Psoas muscle (tissue), 8 donors: ENCODE results near the gene ZNF618. TPM values are rescaled to one million over a fixed set of nuclear protein-coding genes. Genes with fewer than 3 reads are reported as not detected.

Source experiments
- ATAC-seq, 4 donors: fragments of 200-7000 bp; cut with Tn5 transposase; one replicate each; pipeline ENCODE4 v1.9.1; 2020; ENCODE audit warnings: moderate library complexity in 3 of 4, mild to moderate bottlenecking in 2 of 4
- DNase-seq, 2 donors: peaks; one replicate each; pipeline ENCODE4 v3.0.0-alpha.2; 2020
- H3K27ac ChIP-seq: fragments of 200-600 bp; one replicate; pipeline ENCODE4 v1.8.0; 2022
- H3K27me3 ChIP-seq, 3 donors: fragments of 200-600 bp in 1 of 3; one replicate each; pipeline versions ENCODE4 v1.6.1 to v1.8.0; 2013 to 2022; ENCODE audit warnings: low read length in 2 of 3, mild to moderate bottlenecking in 2 of 3, moderate library complexity in 1 of 3; ENCODE audit not compliant: insufficient read depth in 3 of 3
- H3K36me3 ChIP-seq, 2 donors: fragments of 200-600 bp in 1 of 2; one replicate each; pipeline versions ENCODE4 v1.6.1 to v1.8.0; 2013 to 2022; ENCODE audit warnings: low read depth in 1 of 2, mild to moderate bottlenecking in 1 of 2, moderate library complexity in 1 of 2; ENCODE audit not compliant: insufficient read depth in 1 of 2
- H3K4me1 ChIP-seq: fragments of 200-600 bp; one replicate; pipeline ENCODE4 v1.8.0; 2022
- H3K4me3 ChIP-seq: fragments of 200-600 bp; one replicate; pipeline ENCODE4 v1.8.0; 2022; ENCODE audit warnings: mild to moderate bottlenecking
- H3K9me3 ChIP-seq: fragments of 200-600 bp; one replicate; pipeline ENCODE4 v1.8.0; 2022
- CTCF ChIP-seq: fragments of 200-600 bp; IDR thresholded peaks from one replicate; pipeline ENCODE4 v1.8.0; 2022; ENCODE audit warnings: antibody characterized with exemption
- WGBS, 3 donors: extraction: QIAGEN DNeasy Blood & Tissue Kit; methylation state at CpG; one replicate each; pipeline versions ENCODE4 v1.1.6 to v1.1.7; 2013; 5-methylcytosine and 5-hydroxymethylcytosine counted together
- intact Hi-C, 2 donors: fragments of 100-400 bp; cut with DNase I; formaldehyde crosslinking; loops; one replicate each; pipeline versions ENCODE4 v1.11.0 to v1.14.2; 2022
- polyA plus RNA-seq, 3 donors: library from polyadenylated mRNA; stranded (reverse); fragments of 200-250 nt; gene quantifications; one replicate each; pipeline ENCODE4 v1.2.3, GENCODE V29; 2013
- total RNA-seq, 4 donors: library from RNA; stranded (reverse); fragmentation: NEBNext Ultra II Directional in 2 of 4; extraction: Animal tissue kit (Norgen Biotek cat#: 25700) in 2 of 4; gene quantifications; one replicate each; pipeline versions ENCODE4 v1.2.1 to v1.2.4, GENCODE V29; 2021 to 2023
- donor health status: healthy with polysubstance abuse.
- donor health status: DM: no; HTN: no; CAD: no; lungs with moderate emphysema.
- donor health status: Bipolar disorder and iron deficiency.
- donor health status: healthy.
- donor health status: DM: yes; HTN: yes; CAD: no.
- donor health status: DM: no; HTN: no; CAD: no.
- donor health status: DM: no; HTN: no; CAD: no.
- donor health status: DM: yes; HTN: yes; CAD: no.

Gene ZNF618
- total and polyA plus RNA-seq, 7 donors = 0.31 to 2.7 (median 1.2) TPM

GRCh38 chr9:113948891-113949570 is 72.9 kb downstream of the ZNF618 start:
- intact Hi-C loops = no loop called here
- H3K27me3 ChIP-seq = no peaks in the 10 kb centered on the region
- H3K4me1 ChIP-seq = no peaks in the 10 kb centered on the region
- no peak for ATAC-seq
- no peaks in the 10 kb centered on the region for H3K9me3 ChIP-seq
- no peak for DNase-seq
- H3K27ac ChIP-seq = no peak overlapping the region
- TF ChIP-seq CTCF = no peak
- no peaks in the 10 kb centered on the region for H3K36me3 ChIP-seq
- 86 to 95% (median 88%) methylated on average over 11 of the region's 11 CpGs for WGBS, 3 donors
- no peak overlapping the region for H3K4me3 ChIP-seq

- ATAC-seq (no peak), DNase-seq (no peak)
- no peak overlapping the region for H3K27ac ChIP-seq
- no peak overlapping the region for H3K4me3 ChIP-seq
- intact Hi-C loops = no loop called here
- no peaks in the 10 kb centered on the region for H3K4me1 ChIP-seq
- no peaks in the 10 kb centered on the region for H3K9me3 ChIP-seq
- WGBS, 3 donors = 93 to 98% (median 95%) methylated on average over 17 of the region's 17 CpGs
- H3K36me3 ChIP-seq = no peaks in the 10 kb centered on the region
- H3K27me3 ChIP-seq = no peaks in the 10 kb centered on the region
- TF ChIP-seq CTCF = no peak
These were observed 73.5 kb downstream of the ZNF618 start for GRCh38 chr9:113949571-113950078.

DNA sequence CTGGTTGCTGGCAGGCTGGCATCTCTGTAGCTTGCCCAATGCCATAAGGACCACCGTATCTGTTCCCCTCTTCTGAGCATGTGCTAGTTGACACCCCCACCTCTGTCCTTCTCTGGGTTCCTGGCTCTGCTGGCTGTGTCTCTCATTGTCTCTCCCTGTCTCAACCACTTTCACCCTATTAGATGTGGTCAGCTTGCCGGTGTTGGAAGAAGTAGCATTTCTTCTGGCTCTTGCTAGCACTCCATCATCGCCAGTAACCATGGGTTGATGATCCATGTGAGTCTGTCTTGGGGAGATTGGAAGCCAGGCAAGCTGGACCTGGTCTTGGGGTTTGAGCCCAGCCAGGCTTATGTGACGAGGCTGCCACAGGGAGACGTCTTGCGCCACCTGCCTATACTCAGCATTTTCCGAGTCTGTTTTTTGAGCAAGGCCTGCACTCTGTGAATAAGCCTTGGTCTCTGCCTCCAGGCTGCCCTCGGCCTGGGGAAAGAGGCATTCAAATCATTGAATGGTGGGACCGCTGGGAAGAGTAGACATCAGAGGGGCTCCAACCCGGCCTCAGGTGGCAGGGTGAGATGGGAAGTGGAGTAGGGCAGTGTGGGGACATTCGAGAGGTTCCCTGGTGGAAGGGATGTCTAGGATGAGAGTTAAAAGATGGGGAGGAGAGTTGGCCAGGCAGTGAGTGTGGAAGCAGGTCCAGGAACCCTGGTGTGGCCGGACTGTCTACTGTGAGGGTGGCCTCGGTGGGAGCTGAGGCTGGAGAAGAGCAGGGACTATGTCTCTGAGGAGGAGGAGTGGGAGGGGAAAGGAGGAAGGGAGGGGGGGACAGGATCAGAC is 74.3 kb downstream of the ZNF618 start:
- Histone ChIP-seq H3K4me3 (no peak overlapping the region), H3K27ac (no peak overlapping the region), H3K36me3 (no peaks in the 10 kb centered on the region), H3K4me1 (peaks cover under 1% of the 10 kb centered on the region), H3K9me3 (no peaks in the 10 kb centered on the region), H3K27me3 (no peaks in the 10 kb centered on the region)
- TF ChIP-seq CTCF = no peak
- DNase-seq (no peak), ATAC-seq (no peak)
- intact Hi-C loops = no loop called here
- WGBS, 3 donors = 88 to 93% (median 92%) methylated on average over 13 of the region's 13 CpGs

DNA sequence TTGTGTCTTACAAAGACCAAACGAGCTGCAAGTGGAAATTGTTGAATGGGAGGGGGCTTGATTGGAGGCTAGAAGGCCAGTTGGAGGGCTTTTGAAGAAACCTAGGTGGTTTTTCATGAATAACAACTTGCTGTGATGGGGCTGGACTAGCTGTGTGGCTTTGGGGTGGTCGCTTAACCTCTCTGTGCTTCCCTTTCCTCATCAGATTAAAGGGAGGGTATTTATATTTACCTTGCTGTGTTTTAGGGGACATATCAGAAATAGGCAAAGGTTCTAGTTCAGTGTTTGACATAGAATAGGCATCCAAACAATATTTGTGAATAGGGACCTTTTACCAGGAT is 74.9 kb downstream of the ZNF618 start:
- Histone ChIP-seq H3K9me3 (no peaks in the 10 kb centered on the region), H3K36me3 (no peaks in the 10 kb centered on the region), H3K27ac (no peak overlapping the region), H3K4me3 (no peak overlapping the region), H3K27me3 (no peaks in the 10 kb centered on the region), H3K4me1 (peaks cover 6% of the 10 kb centered on the region)
- WGBS, 3 donors = 89 to 97% (median 92%) methylated on average over 2 of the region's 2 CpGs
- ATAC-seq = no peak
- intact Hi-C loops = no loop called here
- no peak for DNase-seq
- no peak for TF ChIP-seq CTCF
